Endothelial cell (in vitro differentiated cells): ENCODE results near the gene GFOD2. TPM values are rescaled to one million over a fixed set of nuclear protein-coding genes. Genes with fewer than 3 reads are reported as not detected.

Experiments
- DNase-seq: peaks from one replicate; pipeline ENCODE4 v3.0.0; 2021; ENCODE audit warnings: low spot score
- H3K27ac Mint-ChIP-seq: one replicate; pipeline ENCODE4 v1.8.0; 2021; ENCODE audit warnings: mixed read lengths, inconsistent platforms; ENCODE audit not compliant: unreplicated experiment
- H3K27me3 Mint-ChIP-seq: one replicate; pipeline ENCODE4 v1.8.0; 2021; ENCODE audit warnings: mild to moderate bottlenecking, moderate library complexity, mixed read lengths, inconsistent platforms; ENCODE audit not compliant: unreplicated experiment
- H3K36me3 Mint-ChIP-seq: one replicate; pipeline ENCODE4 v1.8.0; 2021; ENCODE audit warnings: mild to moderate bottlenecking, low read depth, mixed read lengths, inconsistent platforms; ENCODE audit not compliant: unreplicated experiment
- H3K4me1 Mint-ChIP-seq: one replicate; pipeline ENCODE4 v1.8.0; 2021; ENCODE audit warnings: mild to moderate bottlenecking, mixed read lengths, inconsistent platforms; ENCODE audit not compliant: unreplicated experiment
- H3K4me3 Mint-ChIP-seq: one replicate; pipeline ENCODE4 v1.8.0; 2021; ENCODE audit warnings: mild to moderate bottlenecking, mixed read lengths, inconsistent platforms; ENCODE audit not compliant: unreplicated experiment
- H3K9me3 Mint-ChIP-seq: one replicate; pipeline ENCODE4 v1.8.0; 2021; ENCODE audit warnings: mixed read lengths, inconsistent platforms; ENCODE audit not compliant: unreplicated experiment
- CTCF ChIP-seq: fragments of 200-600 bp; sonication (generic); IDR thresholded peaks from one replicate; pipeline ENCODE4 v1.5.0; 2021; ENCODE audit warnings: antibody characterized with exemption; ENCODE audit not compliant: unreplicated experiment
- total RNA-seq: library from RNA; stranded (reverse); fragmentation: NEBNext Ultra II Directional; extraction: Animal tissue kit (Norgen Biotek cat#: 25700); gene quantifications from one replicate; pipeline ENCODE4 v1.2.1, GENCODE V29; 2021; ENCODE audit not compliant: unreplicated experiment

Gene GFOD2
- total RNA-seq, 1 donor from 2014 or later = 44.2 TPM

- Mint-ChIP-seq H3K4me3 (no peak overlapping the region), H3K27ac (no peak overlapping the region), H3K9me3 (no peaks in the 10 kb centered on the region), H3K4me1 (peaks cover 2% of the 10 kb centered on the region), H3K36me3 (peaks cover 6% of the 10 kb centered on the region), H3K27me3 (peaks cover 27% of the 10 kb centered on the region)
- DNase-seq = no peak
- TF ChIP-seq CTCF = no peak
These were observed 61.2 kb downstream of the GFOD2 start for GRCh38 chr16:67657751-67658518.

GRCh38 chr16:67657017-67657608 lies 62.0 kb downstream of the GFOD2 start:
- peaks cover 29% of the 10 kb centered on the region for H3K27me3 Mint-ChIP-seq
- DNase-seq = no peak
- no peak overlapping the region for H3K27ac Mint-ChIP-seq
- H3K4me3 Mint-ChIP-seq = no peak overlapping the region
- peaks cover 4% of the 10 kb centered on the region for H3K4me1 Mint-ChIP-seq
- TF ChIP-seq CTCF = no peak
- no peaks in the 10 kb centered on the region for H3K9me3 Mint-ChIP-seq
- H3K36me3 Mint-ChIP-seq = peaks cover 6% of the 10 kb centered on the region

GRCh38 chr16:67656344-67657016 lies 62.6 kb downstream of the GFOD2 start:
- no peak overlapping the region for H3K4me3 Mint-ChIP-seq
- no peak for DNase-seq
- peaks cover 29% of the 10 kb centered on the region for H3K27me3 Mint-ChIP-seq
- peaks cover 6% of the 10 kb centered on the region for H3K4me1 Mint-ChIP-seq
- TF ChIP-seq CTCF = no peak
- no peak overlapping the region for H3K27ac Mint-ChIP-seq
- no peaks in the 10 kb centered on the region for H3K9me3 Mint-ChIP-seq
- H3K36me3 Mint-ChIP-seq = peaks cover 6% of the 10 kb centered on the region

- H3K27ac Mint-ChIP-seq = peak overlapping the region; percentile 9
- H3K4me1 Mint-ChIP-seq = peaks cover 6% of the 10 kb centered on the region
- peak overlapping the region; percentile 61 for H3K4me3 Mint-ChIP-seq
- no peaks in the 10 kb centered on the region for H3K9me3 Mint-ChIP-seq
- TF ChIP-seq CTCF = no peak
- DNase-seq = no peak
- peaks cover 31% of the 10 kb centered on the region for H3K27me3 Mint-ChIP-seq
- peaks cover 12% of the 10 kb centered on the region for H3K36me3 Mint-ChIP-seq
These were observed 63.8 kb downstream of the GFOD2 start for GRCh38 chr16:67655363-67655762.
